ENCODE measurements around the gene AUTS2. TPM values are rescaled to one million over a fixed set of nuclear protein-coding genes. Genes with fewer than 3 reads are reported as not detected.
A peak's percentile ranks its signal among the peaks of the same experiment; 100 is the strongest.

Gene AUTS2
- total and polyA plus RNA-seq, 4 experiments from 2014 or later, result 3.4 to 35.2 (median 25.5) TPM

GRCh38 chr7:70620333-70621055, 1022.2 kb downstream of the AUTS2 start:
- peak overlapping the region in 1 of 7 donors; percentile 81 for H3K27ac Mint-ChIP-seq

GRCh38 chr7:70621954-70622600, 1023.8 kb downstream of the AUTS2 start:
- Mint-ChIP-seq H3K27me3 (no peaks in the 10 kb centered on the region), H3K9me3 (peaks cover 0 to 4% (median 0%) of the 10 kb centered on the region in 8 donors), H3K36me3 (no peaks in the 10 kb centered on the region), H3K4me3 (no peak overlapping the region), H3K27ac (no peak overlapping the region), H3K4me1 (no peaks in the 10 kb centered on the region)
- CTCF ChIA-PET (ENCODE audit: partially characterized antibody), result no interaction called here
- no peak overlapping the region for H3K27ac ChIP-seq (ENCODE audit: low read depth, low read length)
- no peaks in the 10 kb centered on the region for H3K27me3 ChIP-seq (ENCODE audit: insufficient read depth, low read length)
- intact Hi-C loops (cut with micrococcal nuclease), result no loop called here
- no peaks in the 10 kb centered on the region for H3K36me3 ChIP-seq (ENCODE audit: insufficient read depth, low read length)
- DNase-seq, result no peak
- H3K9me3 ChIP-seq (ENCODE audit: control insufficient read depth in 1 of 2, low read length in 2 of 2), result no peaks in the 10 kb centered on the region
- H3K4me1 ChIP-seq (ENCODE audit: insufficient read depth, low read length), result no peaks in the 10 kb centered on the region
- H3K4me3 ChIP-seq (ENCODE audit: low read length in 2 of 2), result no peak overlapping the region
- POLR2A ChIA-PET (ENCODE audit: partially characterized antibody), result no interaction called here

More at GRCh38 chr7:70620333-70621055, 1022.2 kb downstream of the AUTS2 start:
- POLR2A ChIA-PET (ENCODE audit: partially characterized antibody), result no interaction called here
- H3K27me3 Mint-ChIP-seq, result no peaks in the 10 kb centered on the region
- no peak for DNase-seq
- intact Hi-C loops (cut with micrococcal nuclease), result no loop called here
- Histone ChIP-seq H3K27me3 (ENCODE audit: insufficient read depth, low read length) (no peaks in the 10 kb centered on the region), H3K27ac (ENCODE audit: low read depth, low read length) (no peak overlapping the region), H3K4me3 (ENCODE audit: low read length in 2 of 2) (no peak overlapping the region), H3K4me1 (ENCODE audit: insufficient read depth, low read length) (no peaks in the 10 kb centered on the region), H3K9me3 (ENCODE audit: control insufficient read depth in 1 of 2, low read length in 2 of 2) (no peaks in the 10 kb centered on the region), H3K36me3 (ENCODE audit: insufficient read depth, low read length) (no peaks in the 10 kb centered on the region)
- peaks cover 0 to 3% (median 0%) of the 10 kb centered on the region in 8 donors for H3K9me3 Mint-ChIP-seq
- no peaks in the 10 kb centered on the region for H3K36me3 Mint-ChIP-seq
- H3K4me3 Mint-ChIP-seq, result no peak overlapping the region
- no peaks in the 10 kb centered on the region for H3K4me1 Mint-ChIP-seq
- CTCF ChIA-PET (ENCODE audit: partially characterized antibody), result no interaction called here

GRCh38 chr7:70622936-70623335, 1024.7 kb downstream of the AUTS2 start:
- no peaks in the 10 kb centered on the region for H3K4me1 ChIP-seq (ENCODE audit: insufficient read depth, low read length)
- H3K36me3 Mint-ChIP-seq, result no peaks in the 10 kb centered on the region
- H3K27me3 Mint-ChIP-seq, result no peaks in the 10 kb centered on the region
- peaks cover 0 to 4% (median 0%) of the 10 kb centered on the region in 8 donors for H3K9me3 Mint-ChIP-seq
- ChIA-PET CTCF (ENCODE audit: partially characterized antibody) (no interaction called here), POLR2A (ENCODE audit: partially characterized antibody) (no interaction called here)
- H3K36me3 ChIP-seq (ENCODE audit: insufficient read depth, low read length), result no peaks in the 10 kb centered on the region
- H3K4me3 ChIP-seq (ENCODE audit: low read length in 2 of 2), result no peak overlapping the region
- H3K9me3 ChIP-seq (ENCODE audit: control insufficient read depth in 1 of 2, low read length in 2 of 2), result no peaks in the 10 kb centered on the region
- H3K27me3 ChIP-seq (ENCODE audit: insufficient read depth, low read length), result no peaks in the 10 kb centered on the region
- intact Hi-C loops (cut with micrococcal nuclease), result no loop called here
- H3K27ac Mint-ChIP-seq, result no peak overlapping the region
- H3K27ac ChIP-seq (ENCODE audit: low read depth, low read length), result no peak overlapping the region
- no peak for DNase-seq
- no peaks in the 10 kb centered on the region for H3K4me1 Mint-ChIP-seq
- H3K4me3 Mint-ChIP-seq, result no peak overlapping the region

GRCh38 chr7:70624500-70625103, 1026.3 kb downstream of the AUTS2 start:
- ChIA-PET CTCF (ENCODE audit: partially characterized antibody) (no interaction called here), POLR2A (ENCODE audit: partially characterized antibody) (no interaction called here)
- no peak for DNase-seq
- Histone ChIP-seq H3K36me3 (ENCODE audit: insufficient read depth, low read length) (no peaks in the 10 kb centered on the region), H3K4me1 (ENCODE audit: insufficient read depth, low read length) (no peaks in the 10 kb centered on the region), H3K9me3 (ENCODE audit: control insufficient read depth in 1 of 2, low read length in 2 of 2) (no peaks in the 10 kb centered on the region), H3K4me3 (ENCODE audit: low read length in 2 of 2) (no peak overlapping the region), H3K27ac (ENCODE audit: low read depth, low read length) (no peak overlapping the region), H3K27me3 (ENCODE audit: insufficient read depth, low read length) (no peaks in the 10 kb centered on the region)
- H3K9me3 Mint-ChIP-seq, result peaks cover 0 to 4% (median 0%) of the 10 kb centered on the region in 8 donors
- intact Hi-C loops (cut with micrococcal nuclease), result no loop called here
- H3K4me3 Mint-ChIP-seq, result no peak overlapping the region
- H3K36me3 Mint-ChIP-seq, result no peaks in the 10 kb centered on the region
- H3K27ac Mint-ChIP-seq, result no peak overlapping the region
- no peaks in the 10 kb centered on the region for H3K4me1 Mint-ChIP-seq
- H3K27me3 Mint-ChIP-seq, result no peaks in the 10 kb centered on the region

GRCh38 chr7:70627461-70627860, 1029.2 kb downstream of the AUTS2 start:
- Mint-ChIP-seq H3K4me3 (no peak overlapping the region), H3K9me3 (peaks cover 0 to 5% (median 1%) of the 10 kb centered on the region in 8 donors), H3K27ac (no peak overlapping the region), H3K36me3 (no peaks in the 10 kb centered on the region), H3K4me1 (no peaks in the 10 kb centered on the region), H3K27me3 (no peaks in the 10 kb centered on the region)
- ChIA-PET CTCF (ENCODE audit: partially characterized antibody) (no interaction called here), POLR2A (ENCODE audit: partially characterized antibody) (no interaction called here)
- Histone ChIP-seq H3K27me3 (ENCODE audit: insufficient read depth, low read length) (no peaks in the 10 kb centered on the region), H3K9me3 (ENCODE audit: control insufficient read depth in 1 of 2, low read length in 2 of 2) (no peaks in the 10 kb centered on the region), H3K4me1 (ENCODE audit: insufficient read depth, low read length) (no peaks in the 10 kb centered on the region), H3K4me3 (ENCODE audit: low read length in 2 of 2) (no peak overlapping the region), H3K36me3 (ENCODE audit: insufficient read depth, low read length) (no peaks in the 10 kb centered on the region), H3K27ac (ENCODE audit: low read depth, low read length) (no peak overlapping the region)
- intact Hi-C loops (cut with micrococcal nuclease), result no loop called here
- no peak for DNase-seq

GRCh38 chr7:70630440-70630817, 1032.2 kb downstream of the AUTS2 start:
- no peaks in the 10 kb centered on the region for H3K36me3 Mint-ChIP-seq
- CTCF ChIA-PET (ENCODE audit: partially characterized antibody), result interaction anchor here (1.1 kb wide), 1 partner anchor 67 kb away, joined by 4 read pairs; no protein-coding TSS in a partner anchor
- intact Hi-C loops (cut with micrococcal nuclease), result no loop called here
- DNase-seq, result no peak
- H3K27ac ChIP-seq (ENCODE audit: low read depth, low read length), result no peak overlapping the region
- POLR2A ChIA-PET (ENCODE audit: partially characterized antibody), result no interaction called here
- no peaks in the 10 kb centered on the region for H3K27me3 Mint-ChIP-seq
- H3K4me3 Mint-ChIP-seq, result no peak overlapping the region
- no peaks in the 10 kb centered on the region for H3K9me3 ChIP-seq (ENCODE audit: control insufficient read depth in 1 of 2, low read length in 2 of 2)
- no peaks in the 10 kb centered on the region for H3K36me3 ChIP-seq (ENCODE audit: insufficient read depth, low read length)
- peaks cover 0 to 5% (median 2%) of the 10 kb centered on the region in 8 donors for H3K9me3 Mint-ChIP-seq
- H3K27ac Mint-ChIP-seq, result no peak overlapping the region
- H3K4me1 ChIP-seq (ENCODE audit: insufficient read depth, low read length), result no peaks in the 10 kb centered on the region
- H3K4me3 ChIP-seq (ENCODE audit: low read length in 2 of 2), result no peak overlapping the region
- no peaks in the 10 kb centered on the region for H3K27me3 ChIP-seq (ENCODE audit: insufficient read depth, low read length)
- no peaks in the 10 kb centered on the region for H3K4me1 Mint-ChIP-seq

- ChIA-PET POLR2A (ENCODE audit: partially characterized antibody) (no interaction called here), CTCF (ENCODE audit: partially characterized antibody) (no interaction called here)
- intact Hi-C loops (cut with micrococcal nuclease), result no loop called here
- Mint-ChIP-seq H3K36me3 (no peaks in the 10 kb centered on the region), H3K9me3 (peaks cover 0 to 5% (median 2%) of the 10 kb centered on the region in 8 donors), H3K27me3 (no peaks in the 10 kb centered on the region), H3K27ac (no peak overlapping the region), H3K4me1 (no peaks in the 10 kb centered on the region), H3K4me3 (no peak overlapping the region)
- no peaks in the 10 kb centered on the region for H3K4me1 ChIP-seq (ENCODE audit: insufficient read depth, low read length)
- H3K27ac ChIP-seq (ENCODE audit: low read depth, low read length), result no peak overlapping the region
- H3K36me3 ChIP-seq (ENCODE audit: insufficient read depth, low read length), result no peaks in the 10 kb centered on the region
- H3K27me3 ChIP-seq (ENCODE audit: insufficient read depth, low read length), result no peaks in the 10 kb centered on the region
- no peak for DNase-seq
- H3K4me3 ChIP-seq (ENCODE audit: low read length in 2 of 2), result no peak overlapping the region
- no peaks in the 10 kb centered on the region for H3K9me3 ChIP-seq (ENCODE audit: control insufficient read depth in 1 of 2, low read length in 2 of 2)
These were observed 1032.7 kb downstream of the AUTS2 start for GRCh38 chr7:70630818-70631457.

All from CD4-positive, alpha-beta memory T cell (primary cell).